ENCODE measurements around the gene ZNF765.

GRCh38 chr19:53388168-53388567 is 6.8 kb upstream of the ZNF765 start:
- TF ChIP-seq, protein P1, sequence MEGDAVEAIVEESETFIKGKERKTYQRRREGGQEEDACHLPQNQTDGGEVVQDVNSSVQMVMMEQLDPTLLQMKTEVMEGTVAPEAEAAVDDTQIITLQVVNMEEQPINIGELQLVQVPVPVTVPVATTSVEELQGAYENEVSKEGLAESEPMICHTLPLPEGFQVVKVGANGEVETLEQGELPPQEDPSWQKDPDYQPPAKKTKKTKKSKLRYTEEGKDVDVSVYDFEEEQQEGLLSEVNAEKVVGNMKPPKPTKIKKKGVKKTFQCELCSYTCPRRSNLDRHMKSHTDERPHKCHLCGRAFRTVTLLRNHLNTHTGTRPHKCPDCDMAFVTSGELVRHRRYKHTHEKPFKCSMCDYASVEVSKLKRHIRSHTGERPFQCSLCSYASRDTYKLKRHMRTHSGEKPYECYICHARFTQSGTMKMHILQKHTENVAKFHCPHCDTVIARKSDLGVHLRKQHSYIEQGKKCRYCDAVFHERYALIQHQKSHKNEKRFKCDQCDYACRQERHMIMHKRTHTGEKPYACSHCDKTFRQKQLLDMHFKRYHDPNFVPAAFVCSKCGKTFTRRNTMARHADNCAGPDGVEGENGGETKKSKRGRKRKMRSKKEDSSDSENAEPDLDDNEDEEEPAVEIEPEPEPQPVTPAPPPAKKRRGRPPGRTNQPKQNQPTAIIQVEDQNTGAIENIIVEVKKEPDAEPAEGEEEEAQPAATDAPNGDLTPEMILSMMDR (IDR thresholded peaks at IDR 0.05; ENCODE audit: insufficient read depth, low read length) = no peak
- no peak for TF ChIP-seq GABPA (IDR thresholded peaks at IDR 0.05; ENCODE audit: low read depth)
- no peak for TF ChIP-seq SPI1 (IDR thresholded peaks at IDR 0.05; ENCODE audit: borderline replicate concordance, low read depth)
- TF ChIP-seq POLR2AphosphoS5 (IDR thresholded peaks at IDR 0.05; ENCODE audit: low read depth) = no peak
- TF ChIP-seq REST (IDR thresholded peaks at IDR 0.05; ENCODE audit: insufficient replicate concordance, low read depth) = no peak
